ENCODE measurements around the gene CDK16.
A peak's percentile ranks its signal among the peaks of the same experiment; 100 is the strongest.

Gene CDK16

DNA sequence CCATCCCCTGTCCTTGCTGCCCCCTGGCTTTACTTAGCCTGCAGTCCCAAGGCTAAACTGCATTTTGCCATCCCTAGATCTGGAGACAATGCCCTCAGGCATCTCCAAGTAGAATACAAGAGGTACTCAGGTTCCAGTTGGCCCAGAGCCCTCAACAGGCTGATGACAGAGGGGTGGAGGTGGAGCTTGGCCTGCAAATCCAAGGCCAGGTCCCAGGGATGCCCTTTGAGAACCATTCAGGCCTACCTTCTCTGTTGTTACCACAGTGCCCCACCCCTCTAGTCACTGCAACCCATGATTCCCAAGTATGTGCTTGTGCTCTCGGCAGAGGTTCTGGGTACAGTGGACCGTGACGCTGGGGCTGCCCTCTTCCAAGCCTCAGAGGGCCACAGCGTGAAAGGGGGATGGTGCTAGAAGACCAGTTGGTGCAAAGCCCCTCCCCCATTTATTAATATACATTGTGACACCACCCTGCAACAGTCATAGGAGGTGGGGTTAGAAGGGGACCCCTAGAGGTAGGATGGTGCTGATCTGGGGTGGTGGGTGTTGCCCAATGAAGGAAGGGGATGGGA, 31.3 kb upstream of the CDK16 start:
- no peak for TF ChIP-seq POLR2A (IDR thresholded peaks at IDR 0.05; ENCODE audit: extremely low read depth, insufficient read length)
- TF ChIP-seq, protein P1, sequence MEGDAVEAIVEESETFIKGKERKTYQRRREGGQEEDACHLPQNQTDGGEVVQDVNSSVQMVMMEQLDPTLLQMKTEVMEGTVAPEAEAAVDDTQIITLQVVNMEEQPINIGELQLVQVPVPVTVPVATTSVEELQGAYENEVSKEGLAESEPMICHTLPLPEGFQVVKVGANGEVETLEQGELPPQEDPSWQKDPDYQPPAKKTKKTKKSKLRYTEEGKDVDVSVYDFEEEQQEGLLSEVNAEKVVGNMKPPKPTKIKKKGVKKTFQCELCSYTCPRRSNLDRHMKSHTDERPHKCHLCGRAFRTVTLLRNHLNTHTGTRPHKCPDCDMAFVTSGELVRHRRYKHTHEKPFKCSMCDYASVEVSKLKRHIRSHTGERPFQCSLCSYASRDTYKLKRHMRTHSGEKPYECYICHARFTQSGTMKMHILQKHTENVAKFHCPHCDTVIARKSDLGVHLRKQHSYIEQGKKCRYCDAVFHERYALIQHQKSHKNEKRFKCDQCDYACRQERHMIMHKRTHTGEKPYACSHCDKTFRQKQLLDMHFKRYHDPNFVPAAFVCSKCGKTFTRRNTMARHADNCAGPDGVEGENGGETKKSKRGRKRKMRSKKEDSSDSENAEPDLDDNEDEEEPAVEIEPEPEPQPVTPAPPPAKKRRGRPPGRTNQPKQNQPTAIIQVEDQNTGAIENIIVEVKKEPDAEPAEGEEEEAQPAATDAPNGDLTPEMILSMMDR (IDR thresholded peaks at IDR 0.05; ENCODE audit: low read depth, low read length) = no peak
- TF ChIP-seq MYC (IDR thresholded peaks at IDR 0.05; ENCODE audit: low read depth, low read length) = no peak
- TF ChIP-seq, protein P2, sequence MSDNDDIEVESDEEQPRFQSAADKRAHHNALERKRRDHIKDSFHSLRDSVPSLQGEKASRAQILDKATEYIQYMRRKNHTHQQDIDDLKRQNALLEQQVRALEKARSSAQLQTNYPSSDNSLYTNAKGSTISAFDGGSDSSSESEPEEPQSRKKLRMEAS (IDR thresholded peaks at IDR 0.05; ENCODE audit: low read depth, low read length) = no peak
- no peak overlapping the region for H3K4me3 ChIP-seq (ENCODE audit: low read depth, low read length)
- no peak for DNase-seq (ENCODE audit: low read depth)

DNA sequence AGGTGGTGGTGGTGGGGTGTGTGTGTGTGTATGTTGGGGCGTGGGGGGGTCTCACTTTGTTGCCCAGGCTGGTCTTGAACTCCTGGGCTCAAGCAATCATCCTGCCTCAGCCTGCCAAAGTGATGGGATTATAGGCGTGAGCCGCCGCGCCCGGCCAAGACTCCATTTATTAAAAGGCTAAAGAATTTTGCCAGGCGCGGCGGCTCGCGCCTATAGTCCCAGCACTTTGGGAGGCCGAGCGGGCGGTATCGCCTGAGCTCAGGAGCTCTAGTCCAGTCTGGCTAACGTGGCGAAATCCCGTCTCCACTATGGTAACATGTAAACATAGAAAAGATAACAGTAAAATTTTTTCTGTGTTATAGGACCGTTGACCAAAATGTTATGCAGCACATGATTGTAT, 28.6 kb upstream of the CDK16 start:
- no peak for DNase-seq (ENCODE audit: low read depth)
- H3K4me3 ChIP-seq (ENCODE audit: low read depth, low read length) = no peak overlapping the region
- TF ChIP-seq, protein P2 (IDR thresholded peaks at IDR 0.05; ENCODE audit: low read depth, low read length) = no peak
- no peak for TF ChIP-seq MYC (IDR thresholded peaks at IDR 0.05; ENCODE audit: low read depth, low read length)
- TF ChIP-seq POLR2A (IDR thresholded peaks at IDR 0.05; ENCODE audit: extremely low read depth, insufficient read length) = no peak

DNA sequence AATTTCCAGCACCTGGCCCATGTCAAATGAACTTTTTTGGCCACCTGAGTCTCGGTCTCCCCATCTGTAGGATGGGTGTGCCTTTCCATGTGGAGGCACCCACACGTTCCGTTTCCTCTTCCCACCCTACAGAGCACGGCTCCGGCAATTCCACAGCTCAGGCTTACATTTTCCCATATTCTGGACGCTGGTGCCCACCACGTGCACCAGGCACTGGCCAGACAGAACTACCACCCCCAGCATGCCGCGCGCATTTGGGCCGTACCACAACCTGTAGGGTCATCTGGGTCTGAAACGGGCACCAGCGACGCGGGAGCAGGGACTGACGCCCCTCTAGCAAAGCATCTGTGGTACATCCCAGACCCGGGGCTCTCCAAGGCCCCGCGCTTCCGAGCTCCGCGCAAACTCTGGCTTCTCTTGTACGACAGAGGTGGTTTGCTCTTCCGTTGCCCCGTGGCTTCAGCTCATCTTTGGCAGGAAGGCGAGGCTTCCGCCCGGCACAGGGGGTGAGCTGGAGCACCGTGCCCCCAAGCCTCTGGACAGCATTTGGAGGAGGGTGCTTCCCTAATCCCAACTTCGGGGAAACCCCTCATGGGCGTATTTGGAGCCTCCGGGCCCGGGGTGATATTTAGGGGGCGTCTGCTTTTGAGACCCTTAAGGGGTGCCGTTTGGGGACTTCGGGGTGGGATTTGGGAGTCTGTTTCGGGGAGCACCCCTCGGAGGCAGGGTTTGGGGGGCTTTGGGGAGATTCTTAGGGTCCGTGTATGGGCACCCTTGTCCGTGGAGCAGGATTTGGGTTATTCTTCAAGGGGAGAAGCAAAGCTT, 27.8 kb upstream of the CDK16 start:
- TF ChIP-seq, protein P2 (IDR thresholded peaks at IDR 0.05; ENCODE audit: low read depth, low read length) = peak; percentile 96
- TF ChIP-seq MYC (IDR thresholded peaks at IDR 0.05; ENCODE audit: low read depth, low read length) (peak; percentile 98), POLR2A (IDR thresholded peaks at IDR 0.05; ENCODE audit: extremely low read depth, insufficient read length) (peak; percentile 80)
- TF ChIP-seq, protein P1 (IDR thresholded peaks at IDR 0.05; ENCODE audit: low read depth, low read length) = no peak
- DNase-seq (ENCODE audit: low read depth) = peak; percentile 95

DNA sequence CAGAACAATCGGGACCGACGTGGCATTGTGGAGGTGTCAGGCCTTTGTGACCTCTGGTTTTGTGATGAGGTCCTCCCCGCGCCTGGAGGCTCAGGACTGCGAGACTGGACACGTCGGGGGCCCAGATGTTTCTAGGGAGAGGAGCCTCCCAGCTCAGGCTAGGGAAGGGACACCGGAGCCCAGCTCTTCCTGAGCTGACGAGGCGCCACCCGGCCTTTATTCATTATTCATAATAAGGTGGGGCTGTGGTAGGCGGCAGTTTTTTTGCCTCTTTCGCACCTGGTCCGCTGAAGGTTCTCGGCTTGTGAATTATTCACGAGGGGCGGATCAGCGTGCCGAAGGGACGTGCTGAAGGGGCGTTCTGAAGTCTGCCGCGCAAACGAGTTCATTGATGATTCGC, 27.1 kb upstream of the CDK16 start:
- TF ChIP-seq, protein P2 (IDR thresholded peaks at IDR 0.05; ENCODE audit: low read depth, low read length) = peak; percentile 13; the same call in 1 of the 2 replicates
- TF ChIP-seq MYC (IDR thresholded peaks at IDR 0.05; ENCODE audit: low read depth, low read length) = no peak
- peak; percentile 38 for DNase-seq (ENCODE audit: low read depth)
- H3K4me3 ChIP-seq (ENCODE audit: low read depth, low read length) = peak overlapping the region; percentile 81

More for the DNA sequence above, 27.8 kb upstream of the CDK16 start:
- peak overlapping the region; percentile 81 for H3K4me3 ChIP-seq (ENCODE audit: low read depth, low read length)

DNA sequence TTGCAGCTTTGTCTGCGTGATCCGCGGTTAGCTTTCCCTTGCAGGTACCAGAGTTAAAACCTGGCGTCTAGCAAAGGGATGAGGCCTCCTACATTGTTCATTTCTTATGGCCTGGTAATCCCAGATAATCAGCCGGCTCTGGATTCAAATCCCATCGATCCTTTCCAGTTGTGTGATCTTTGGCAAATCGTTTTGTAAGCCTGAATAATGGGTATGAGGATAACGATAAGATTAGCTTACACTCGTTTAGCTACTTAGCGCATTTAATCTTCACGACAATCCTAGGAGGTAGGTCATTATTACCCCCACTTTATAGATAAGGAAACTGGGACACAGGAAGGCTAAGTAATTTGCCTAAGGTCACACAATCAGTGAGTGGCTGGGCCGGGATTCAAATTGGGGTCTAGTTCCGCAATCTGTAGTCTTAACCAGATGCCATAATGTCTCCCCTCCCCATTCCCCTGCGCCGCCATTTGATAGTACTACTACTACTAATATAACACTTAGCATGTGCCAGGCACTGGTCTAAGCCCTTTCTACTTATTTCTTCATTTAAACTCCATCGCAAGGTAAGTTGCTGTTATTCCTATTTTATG, 26.6 kb upstream of the CDK16 start:
- DNase-seq (ENCODE audit: low read depth) = peak; percentile 15
- TF ChIP-seq MYC (IDR thresholded peaks at IDR 0.05; ENCODE audit: low read depth, low read length) (no peak), POLR2A (IDR thresholded peaks at IDR 0.05; ENCODE audit: extremely low read depth, insufficient read length) (no peak)
- TF ChIP-seq, protein P2 (IDR thresholded peaks at IDR 0.05; ENCODE audit: low read depth, low read length) = no peak
- TF ChIP-seq, protein P1 (IDR thresholded peaks at IDR 0.05; ENCODE audit: low read depth, low read length) = no peak
- peak overlapping the region; percentile 81 for H3K4me3 ChIP-seq (ENCODE audit: low read depth, low read length)

DNA sequence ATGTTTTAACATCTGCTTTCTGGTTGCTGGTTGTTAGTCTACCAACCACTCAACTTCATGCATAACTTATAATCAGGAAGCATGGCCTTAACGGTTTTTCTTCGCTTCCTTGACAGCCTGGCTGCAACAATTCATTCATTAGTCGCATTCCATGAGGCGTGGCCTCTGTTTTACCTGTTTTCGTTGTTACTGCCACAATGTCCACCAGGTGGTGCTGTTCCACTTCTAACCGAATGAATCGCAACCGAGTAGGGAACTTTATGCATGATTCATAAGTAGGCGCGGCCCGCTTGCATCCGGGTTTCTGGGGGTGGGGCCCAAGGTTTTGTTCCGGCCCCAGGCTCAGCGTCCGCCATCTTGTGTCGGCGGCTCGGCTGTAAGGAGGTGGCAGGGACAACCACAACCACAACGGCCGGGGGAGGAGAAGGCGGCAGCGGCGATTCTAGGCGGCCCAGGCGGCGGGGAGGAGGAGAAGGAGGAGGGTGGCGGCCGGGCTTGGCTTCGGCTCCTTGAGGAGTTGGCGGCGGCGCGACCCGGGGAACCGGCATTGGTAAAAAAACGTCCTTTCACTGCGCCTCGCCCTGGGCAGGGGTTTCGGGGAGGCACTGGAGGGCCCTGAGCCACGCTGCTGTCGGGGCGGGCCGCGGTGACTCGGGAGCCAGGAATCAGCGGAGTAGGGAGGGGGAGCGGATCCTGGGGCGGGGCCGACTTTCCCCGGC, 24.8 kb upstream of the CDK16 start, which contains the start of gene UBA1:
UBA1 (plus strand) TSS at position 355 of the 719 bp plus-strand sequence. CDS start 4,974 bp downstream, outside the sequence.
- TF ChIP-seq, protein P1 (IDR thresholded peaks at IDR 0.05; ENCODE audit: low read depth, low read length) = peak; percentile 53
- TF ChIP-seq POLR2A (IDR thresholded peaks at IDR 0.05; ENCODE audit: extremely low read depth, insufficient read length) (peak; percentile 72), MYC (IDR thresholded peaks at IDR 0.05; ENCODE audit: low read depth, low read length) (peak; percentile 88)
- TF ChIP-seq, protein P2 (IDR thresholded peaks at IDR 0.05; ENCODE audit: low read depth, low read length) = peak; percentile 81
- H3K4me3 ChIP-seq (ENCODE audit: low read depth, low read length) = peak within 1 kb of the TSS; percentile 86
- peak; percentile 96 for DNase-seq (ENCODE audit: low read depth)
